Activated gamma-delta T cell (primary cell): ENCODE data around the gene KRT71.

Source experiments
- DNase-seq: peaks from one replicate; lab custom pipeline; 2025; lab: John Stamatoyannopoulos, UW

The KRT71 gene

GRCh38 chr12:52539083-52539820, 13.7 kb downstream of the KRT71 start:
- DNase-seq = no peak

GRCh38 chr12:52537101-52537500, 15.8 kb downstream of the KRT71 start:
- no peak for DNase-seq

GRCh38 chr12:52535574-52535973, 17.4 kb downstream of the KRT71 start:
- no peak for DNase-seq

- no peak for DNase-seq
Measured at GRCh38 chr12:52534482-52534881, 18.5 kb downstream of the KRT71 start.

GRCh38 chr12:52533686-52534470, 19.1 kb downstream of the KRT71 start:
- no peak for DNase-seq

GRCh38 chr12:52532636-52533035, 20.3 kb downstream of the KRT71 start:
- DNase-seq = no peak

- DNase-seq = no peak
Measured at GRCh38 chr12:52531566-52532300, 21.2 kb downstream of the KRT71 start.

- DNase-seq = no peak
Measured at GRCh38 chr12:52530905-52531304, 22.0 kb downstream of the KRT71 start.

GRCh38 chr12:52530366-52530765, 22.6 kb downstream of the KRT71 start:
- DNase-seq = no peak

- DNase-seq = no peak
Measured at GRCh38 chr12:52529846-52530245, 23.1 kb downstream of the KRT71 start.

- DNase-seq = no peak
Measured at GRCh38 chr12:52529417-52529816, 23.5 kb downstream of the KRT71 start.

- no peak for DNase-seq
Measured at GRCh38 chr12:52528641-52529143, 24.3 kb downstream of the KRT71 start.

GRCh38 chr12:52527121-52527800, 25.7 kb downstream of the KRT71 start:
- DNase-seq = no peak

GRCh38 chr12:52526511-52526951, 26.4 kb downstream of the KRT71 start:
- no peak for DNase-seq

- no peak for DNase-seq
Measured at GRCh38 chr12:52525661-52526499, 27.1 kb downstream of the KRT71 start.

GRCh38 chr12:52524898-52525591, 27.9 kb downstream of the KRT71 start:
- DNase-seq = no peak

- no peak for DNase-seq
Measured at GRCh38 chr12:52524241-52524897, 28.6 kb downstream of the KRT71 start.

- DNase-seq = no peak
Measured at GRCh38 chr12:52523824-52524223, 29.1 kb downstream of the KRT71 start.

- no peak for DNase-seq
Measured at GRCh38 chr12:52522346-52523011, 30.5 kb downstream of the KRT71 start.
